ENCODE measurements around the gene UGT1A9.

The UGT1A9 gene

DNA sequence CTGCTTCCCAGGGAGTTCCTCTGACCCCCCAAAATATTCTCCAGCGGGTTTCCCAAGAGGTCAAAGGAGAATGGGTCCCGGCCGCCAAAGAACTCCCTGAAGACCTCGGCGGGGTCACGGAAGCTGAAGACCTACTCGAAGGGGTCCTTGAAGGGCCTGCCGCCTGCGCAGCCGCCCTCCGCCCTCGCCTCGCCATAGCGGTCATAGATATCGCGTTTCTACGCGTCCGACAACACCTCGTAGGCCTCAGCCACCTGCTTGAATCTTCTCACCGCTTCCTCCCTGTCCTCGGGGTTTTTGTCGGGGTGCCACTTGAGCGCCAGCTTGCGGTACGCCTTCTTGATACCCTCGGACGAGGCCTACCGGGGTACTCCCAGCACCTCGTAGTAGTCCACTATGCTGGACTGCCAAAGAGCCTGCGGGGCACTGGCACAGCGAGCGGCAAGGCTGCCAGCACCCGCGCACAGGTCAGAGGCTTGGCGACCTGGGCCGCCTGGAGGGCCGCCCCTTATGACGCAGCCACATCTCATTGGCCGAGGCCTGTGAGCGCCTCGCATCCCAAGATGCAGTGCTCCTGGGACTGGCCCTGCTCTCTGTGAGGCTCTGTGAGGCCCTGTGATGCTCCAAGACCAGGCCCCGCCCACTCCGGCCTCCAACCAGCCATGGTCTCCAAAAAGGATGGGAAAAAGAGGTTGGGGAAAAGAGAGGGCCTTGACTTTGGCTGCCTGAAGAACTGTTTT lies 83.3 kb downstream of the UGT1A9 start:
- TF ChIP-seq ZNF274 (IDR thresholded peaks at IDR 0.05; ENCODE audit: low read depth, low read length): no peak
- no peak overlapping the region for H3K4me3 ChIP-seq (ENCODE audit: low read length)

DNA sequence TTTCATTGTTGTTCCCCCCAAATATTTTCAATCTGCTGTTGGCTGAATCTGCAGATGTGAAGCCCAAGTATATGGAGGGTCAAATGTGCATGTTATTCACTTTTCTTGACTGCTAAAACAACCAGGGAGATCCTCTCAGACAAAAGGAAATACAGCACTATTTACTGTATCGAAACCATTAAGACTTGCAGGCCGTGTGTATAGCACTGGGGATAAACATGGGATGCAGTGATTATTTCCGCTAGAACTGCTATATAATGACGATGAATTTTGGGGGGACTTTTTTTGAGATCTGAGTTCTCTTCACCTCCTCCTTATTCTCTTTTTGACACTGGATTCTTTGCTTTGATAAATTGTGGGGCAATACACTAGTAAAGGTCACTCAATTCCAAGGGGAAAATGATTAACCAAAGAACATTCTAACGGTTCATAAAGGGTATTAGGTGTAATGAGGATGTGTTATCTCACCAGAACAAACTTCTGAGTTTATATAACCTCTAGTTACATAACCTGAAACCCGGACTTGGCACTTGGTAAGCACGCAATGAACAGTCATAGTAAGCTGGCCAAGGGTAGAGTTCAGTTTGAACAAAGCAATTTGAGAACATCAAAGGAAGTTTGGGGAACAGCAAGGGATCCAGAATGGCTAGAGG lies 84.9 kb downstream of the UGT1A9 start:
- H3K4me3 ChIP-seq (ENCODE audit: low read length): no peak overlapping the region
- TF ChIP-seq ZNF274 (IDR thresholded peaks at IDR 0.05; ENCODE audit: low read depth, low read length): no peak

DNA sequence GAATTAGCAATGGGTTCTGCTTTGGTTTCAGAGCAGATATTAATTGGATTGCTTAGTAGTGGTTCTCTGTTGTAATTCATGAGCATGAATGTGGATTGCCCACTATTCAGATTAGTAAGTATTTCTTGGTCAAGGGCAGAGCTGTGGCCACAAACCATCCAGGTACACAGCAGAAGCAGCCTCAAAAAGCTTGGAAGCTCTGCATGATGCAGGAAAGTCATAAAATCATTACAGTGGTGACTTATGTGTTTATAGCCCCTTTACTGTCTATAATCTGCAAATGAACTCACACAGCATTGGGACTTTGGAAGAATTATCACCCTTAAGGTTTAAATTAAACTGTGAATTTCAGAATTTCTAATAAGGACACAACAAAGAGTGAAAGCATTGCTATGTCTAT lies 86.4 kb downstream of the UGT1A9 start:
- TF ChIP-seq ZNF274 (IDR thresholded peaks at IDR 0.05; ENCODE audit: low read depth, low read length): no peak
- no peak overlapping the region for H3K4me3 ChIP-seq (ENCODE audit: low read length)

DNA sequence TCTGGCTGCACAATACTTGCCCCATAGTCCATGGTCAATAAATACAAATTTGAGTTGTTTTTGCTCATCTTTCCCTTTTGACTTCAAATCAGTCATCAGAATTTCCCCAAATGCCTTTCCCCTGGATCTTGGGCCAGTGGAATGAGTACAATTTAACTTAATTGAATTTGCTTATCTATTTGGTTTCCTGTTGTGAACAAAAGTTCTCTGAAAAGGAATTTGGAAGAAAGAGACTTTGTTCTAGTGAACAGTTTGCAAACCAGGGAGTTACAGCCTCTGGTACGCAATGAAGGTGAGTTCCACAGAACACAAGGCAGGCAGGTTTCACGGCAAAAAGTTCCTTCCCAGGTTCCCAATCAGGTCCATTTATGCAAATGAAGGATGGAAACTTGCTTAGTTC lies 87.2 kb downstream of the UGT1A9 start:
- no peak for TF ChIP-seq ZNF274 (IDR thresholded peaks at IDR 0.05; ENCODE audit: low read depth, low read length)
- H3K4me3 ChIP-seq (ENCODE audit: low read length): no peak overlapping the region

DNA sequence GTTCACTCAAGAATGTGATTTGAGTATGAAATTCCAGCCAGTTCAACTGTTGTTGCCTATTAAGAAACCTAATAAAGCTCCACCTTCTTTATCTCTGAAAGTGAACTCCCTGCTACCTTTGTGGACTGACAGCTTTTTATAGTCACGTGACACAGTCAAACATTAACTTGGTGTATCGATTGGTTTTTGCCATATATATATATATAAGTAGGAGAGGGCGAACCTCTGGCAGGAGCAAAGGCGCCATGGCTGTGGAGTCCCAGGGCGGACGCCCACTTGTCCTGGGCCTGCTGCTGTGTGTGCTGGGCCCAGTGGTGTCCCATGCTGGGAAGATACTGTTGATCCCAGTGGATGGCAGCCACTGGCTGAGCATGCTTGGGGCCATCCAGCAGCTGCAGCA lies 88.3 kb downstream of the UGT1A9 start, which contains the start of gene UGT1A1:
TSS of gene UGT1A1 (plus strand) at position 228 of the 400 bp plus-strand sequence. CDS start at position 246, 18 bp downstream.
- H3K4me3 ChIP-seq (ENCODE audit: low read length): no peak within 1 kb of the TSS
- no peak for TF ChIP-seq ZNF274 (IDR thresholded peaks at IDR 0.05; ENCODE audit: low read depth, low read length)

DNA sequence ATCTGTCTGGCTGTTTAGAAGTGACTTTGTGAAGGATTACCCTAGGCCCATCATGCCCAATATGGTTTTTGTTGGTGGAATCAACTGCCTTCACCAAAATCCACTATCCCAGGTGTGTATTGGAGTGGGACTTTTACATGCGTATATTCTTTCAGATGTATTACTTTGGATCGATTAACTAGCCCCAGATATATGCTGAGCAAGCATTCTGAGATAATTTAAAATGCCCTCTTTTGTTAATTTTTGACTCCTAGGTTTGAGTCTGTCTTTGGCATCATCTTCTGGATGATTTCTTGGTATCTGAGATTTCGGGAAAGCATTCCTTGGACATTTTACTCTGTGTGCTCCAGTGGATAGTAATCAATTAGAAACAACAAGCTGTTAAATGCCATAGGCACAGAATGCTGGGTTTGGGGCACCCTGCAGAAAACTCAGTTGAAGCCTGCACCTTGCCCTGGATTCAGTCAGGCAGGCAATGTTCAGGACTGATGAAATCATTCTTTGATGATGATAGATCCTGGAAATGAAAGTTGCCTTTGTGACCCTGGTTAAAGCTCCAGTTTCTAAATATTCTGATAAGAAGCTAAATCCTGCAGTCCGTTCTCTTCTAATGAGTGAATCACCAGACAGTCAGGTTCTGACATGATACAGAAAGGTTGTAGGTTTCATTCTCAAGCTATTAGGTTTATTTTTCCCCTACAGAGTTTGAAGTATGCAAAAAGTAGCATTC lies 89.5 kb downstream of the UGT1A9 start:
- TF ChIP-seq ZNF274 (IDR thresholded peaks at IDR 0.05; ENCODE audit: low read depth, low read length): no peak

DNA sequence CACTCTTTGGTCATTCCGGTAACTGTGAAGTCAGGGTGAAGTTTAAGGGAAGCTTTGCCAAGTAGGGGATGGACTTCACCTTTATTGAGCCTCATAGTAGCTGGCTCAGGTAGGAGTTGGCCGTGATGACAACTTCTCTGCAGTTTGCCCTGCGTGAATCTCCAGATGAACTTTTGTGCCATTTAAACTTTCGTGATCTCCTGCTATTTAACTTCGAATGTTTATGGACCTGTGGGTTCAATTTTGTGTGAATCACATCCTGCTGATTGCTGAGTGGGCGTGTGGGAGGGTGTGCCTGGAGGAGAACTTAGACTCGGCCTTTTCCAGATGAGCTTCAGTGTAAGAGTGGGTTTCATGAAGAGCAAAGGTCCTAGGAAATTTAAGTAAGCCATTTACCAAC lies 92.6 kb downstream of the UGT1A9 start:
- no peak overlapping the region for H3K4me3 ChIP-seq (ENCODE audit: low read length)
- TF ChIP-seq ZNF274 (IDR thresholded peaks at IDR 0.05; ENCODE audit: low read depth, low read length): no peak

More for the DNA sequence above, 89.5 kb downstream of the UGT1A9 start:
- H3K4me3 ChIP-seq (ENCODE audit: low read length): no peak overlapping the region

DNA sequence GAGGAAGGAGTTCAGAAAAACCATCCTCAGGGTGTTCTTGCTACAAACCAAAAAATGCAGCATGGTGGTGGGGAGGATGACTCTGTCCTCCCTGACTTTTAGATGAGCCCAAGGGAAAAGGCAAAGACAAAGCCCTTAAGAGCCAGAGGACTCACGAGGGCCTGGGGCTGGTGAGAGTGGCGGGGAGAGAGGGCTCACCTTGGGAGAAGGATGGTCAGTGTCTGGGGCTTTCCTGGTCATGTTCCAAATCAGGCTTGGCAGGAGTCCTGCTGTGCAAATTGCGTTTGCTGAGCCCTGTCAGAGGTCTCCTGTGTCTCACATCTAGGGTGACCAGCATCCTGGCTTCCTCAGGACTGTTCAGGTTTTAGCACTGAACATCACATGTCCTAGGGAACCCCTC lies 93.1 kb downstream of the UGT1A9 start:
- H3K4me3 ChIP-seq (ENCODE audit: low read length): no peak overlapping the region
- TF ChIP-seq ZNF274 (IDR thresholded peaks at IDR 0.05; ENCODE audit: low read depth, low read length): no peak

DNA sequence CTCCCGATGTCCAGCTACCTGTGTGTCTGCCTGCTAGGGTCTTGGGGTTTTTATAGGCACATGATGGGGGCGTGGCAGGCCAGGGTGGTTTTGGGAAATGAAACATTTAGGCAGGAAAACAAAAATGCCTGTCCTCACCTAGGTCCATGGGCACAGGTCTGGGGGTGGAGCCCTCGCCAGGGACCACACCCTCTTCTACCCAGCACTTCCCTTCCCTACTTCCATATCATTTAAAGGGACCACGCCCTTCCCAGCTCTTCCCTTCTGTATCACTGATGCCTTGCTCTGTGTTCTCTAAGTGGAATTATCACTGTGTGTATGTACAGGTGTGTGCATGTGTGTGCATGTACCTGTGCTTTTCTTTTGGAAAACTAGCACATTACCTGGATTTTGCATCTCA lies 94.7 kb downstream of the UGT1A9 start:
- no peak for TF ChIP-seq ZNF274 (IDR thresholded peaks at IDR 0.05; ENCODE audit: low read depth, low read length)
- H3K4me3 ChIP-seq (ENCODE audit: low read length): no peak overlapping the region

DNA sequence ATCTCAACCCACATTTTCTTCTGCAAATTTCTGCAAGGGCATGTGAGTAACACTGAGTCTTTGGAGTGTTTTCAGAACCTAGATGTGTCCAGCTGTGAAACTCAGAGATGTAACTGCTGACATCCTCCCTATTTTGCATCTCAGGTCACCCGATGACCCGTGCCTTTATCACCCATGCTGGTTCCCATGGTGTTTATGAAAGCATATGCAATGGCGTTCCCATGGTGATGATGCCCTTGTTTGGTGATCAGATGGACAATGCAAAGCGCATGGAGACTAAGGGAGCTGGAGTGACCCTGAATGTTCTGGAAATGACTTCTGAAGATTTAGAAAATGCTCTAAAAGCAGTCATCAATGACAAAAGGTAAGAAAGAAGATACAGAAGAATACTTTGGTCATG lies 96.4 kb downstream of the UGT1A9 start:
- no peak for TF ChIP-seq ZNF274 (IDR thresholded peaks at IDR 0.05; ENCODE audit: low read depth, low read length)
- no peak overlapping the region for H3K4me3 ChIP-seq (ENCODE audit: low read length)

DNA sequence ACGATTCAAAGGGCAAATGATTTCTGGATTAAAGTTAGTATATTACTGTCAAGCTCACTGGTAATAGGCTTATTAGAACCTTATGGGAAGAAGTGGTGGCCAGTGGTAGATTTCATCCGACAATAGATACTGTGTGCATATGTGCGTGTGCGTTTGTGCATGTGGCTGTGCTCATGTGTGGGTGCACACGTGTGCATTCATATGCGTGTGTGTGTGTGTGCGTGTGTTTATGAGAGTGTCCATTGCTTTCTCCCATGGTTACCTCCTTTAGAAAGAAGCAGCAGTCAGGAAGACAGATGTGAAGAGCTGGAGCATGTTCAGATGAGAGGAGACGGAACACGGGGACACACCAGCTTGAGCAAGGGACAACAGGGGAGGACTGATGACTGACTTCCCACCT lies 97.6 kb downstream of the UGT1A9 start:
- no peak for TF ChIP-seq ZNF274 (IDR thresholded peaks at IDR 0.05; ENCODE audit: low read depth, low read length)

DNA sequence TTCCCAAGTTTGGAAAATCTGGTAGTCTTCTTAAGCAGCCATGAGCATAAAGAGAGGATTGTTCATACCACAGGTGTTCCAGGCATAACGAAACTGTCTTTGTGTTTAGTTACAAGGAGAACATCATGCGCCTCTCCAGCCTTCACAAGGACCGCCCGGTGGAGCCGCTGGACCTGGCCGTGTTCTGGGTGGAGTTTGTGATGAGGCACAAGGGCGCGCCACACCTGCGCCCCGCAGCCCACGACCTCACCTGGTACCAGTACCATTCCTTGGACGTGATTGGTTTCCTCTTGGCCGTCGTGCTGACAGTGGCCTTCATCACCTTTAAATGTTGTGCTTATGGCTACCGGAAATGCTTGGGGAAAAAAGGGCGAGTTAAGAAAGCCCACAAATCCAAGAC lies 100.5 kb downstream of the UGT1A9 start:
- no peak overlapping the region for H3K4me3 ChIP-seq (ENCODE audit: low read length)
- TF ChIP-seq ZNF274 (IDR thresholded peaks at IDR 0.05; ENCODE audit: low read depth, low read length): no peak

More for the DNA sequence above, 97.6 kb downstream of the UGT1A9 start:
- H3K4me3 ChIP-seq (ENCODE audit: low read length): no peak overlapping the region

DNA sequence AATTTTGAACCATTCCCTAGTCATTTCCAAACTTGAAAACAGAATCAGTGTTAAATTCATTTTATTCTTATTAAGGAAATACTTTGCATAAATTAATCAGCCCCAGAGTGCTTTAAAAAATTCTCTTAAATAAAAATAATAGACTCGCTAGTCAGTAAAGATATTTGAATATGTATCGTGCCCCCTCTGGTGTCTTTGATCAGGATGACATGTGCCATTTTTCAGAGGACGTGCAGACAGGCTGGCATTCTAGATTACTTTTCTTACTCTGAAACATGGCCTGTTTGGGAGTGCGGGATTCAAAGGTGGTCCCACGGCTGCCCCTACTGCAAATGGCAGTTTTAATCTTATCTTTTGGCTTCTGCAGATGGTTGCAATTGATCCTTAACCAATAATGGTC lies 100.9 kb downstream of the UGT1A9 start:
- no peak for TF ChIP-seq ZNF274 (IDR thresholded peaks at IDR 0.05; ENCODE audit: low read depth, low read length)
- H3K4me3 ChIP-seq (ENCODE audit: low read length): no peak overlapping the region

DNA sequence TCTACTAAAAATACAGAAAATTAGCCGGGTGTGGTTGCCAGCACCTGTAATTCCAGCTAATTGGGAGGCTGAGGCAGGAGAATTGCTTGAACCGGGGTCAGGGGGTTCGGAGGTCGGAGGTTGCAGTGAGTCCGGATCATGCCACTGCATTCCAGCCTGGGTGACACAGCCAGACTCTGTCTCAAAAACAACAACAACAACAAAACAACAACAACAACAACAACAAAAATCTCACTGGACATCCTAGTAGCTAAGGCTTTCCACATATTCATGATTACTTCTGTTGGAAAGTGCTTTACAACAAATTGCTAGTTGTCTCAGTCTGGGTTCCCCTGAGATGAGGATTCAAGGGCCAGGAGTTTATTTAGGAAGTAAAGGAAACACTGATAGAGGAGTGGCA lies 102.2 kb downstream of the UGT1A9 start:
- H3K4me3 ChIP-seq (ENCODE audit: low read length): no peak overlapping the region
- TF ChIP-seq ZNF274 (IDR thresholded peaks at IDR 0.05; ENCODE audit: low read depth, low read length): no peak

DNA sequence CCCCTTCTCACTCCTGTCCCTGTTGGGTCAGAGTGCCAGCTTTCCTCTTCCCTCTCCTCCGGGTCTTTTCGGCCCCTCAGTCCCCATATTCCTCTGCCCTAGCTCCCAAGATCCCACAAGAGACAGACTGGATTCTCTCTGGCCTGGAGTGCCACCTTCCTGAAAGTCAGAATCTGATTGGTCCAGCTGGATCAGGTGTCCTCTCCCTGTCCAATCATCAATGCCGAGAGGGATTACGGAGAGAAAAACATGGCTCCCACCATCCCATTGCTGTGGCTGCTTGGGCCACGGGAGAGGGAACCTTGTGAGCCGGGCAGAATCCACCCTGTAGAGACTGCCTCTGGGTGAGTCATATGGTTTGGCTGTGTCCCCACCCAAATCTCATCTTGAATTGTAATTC lies 103.7 kb downstream of the UGT1A9 start:
- TF ChIP-seq ZNF274 (IDR thresholded peaks at IDR 0.05; ENCODE audit: low read depth, low read length): no peak
- no peak overlapping the region for H3K4me3 ChIP-seq (ENCODE audit: low read length)

All from GM08714 (cell line).